ENCODE data around the gene COL28A1.
"Not testable (repeated sequence)": the region's sequence is repeated elsewhere in the genome, so short reads cannot be mapped to it uniquely, and the experiment has no call there.

COL28A1 gene

DNA sequence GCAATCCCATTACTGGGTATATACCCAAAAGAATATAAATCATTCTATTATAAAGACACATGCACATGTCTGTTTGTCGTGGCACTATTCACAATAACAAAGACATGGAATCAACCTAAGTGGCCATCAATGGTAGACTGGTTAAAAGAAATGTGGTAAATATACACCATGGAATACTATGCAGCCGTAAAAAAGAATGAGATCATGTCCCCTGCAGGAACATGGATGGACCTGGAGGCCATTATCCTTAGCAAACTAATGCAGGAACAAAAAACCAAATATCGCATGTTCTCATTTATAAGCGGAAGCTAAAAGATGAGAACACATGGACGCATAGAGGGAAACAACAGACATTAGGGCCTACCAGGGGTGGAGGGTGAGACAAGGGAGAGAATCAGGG, 25.9 kb upstream of the COL28A1 start:
- DNase-seq (ENCODE audit: low read depth, low spot score), result not testable (repeated sequence)

GRCh38 chr7:7557252-7557651, 21.6 kb upstream of the COL28A1 start:
- DNase-seq (ENCODE audit: low read depth, low spot score), result no peak

DNA sequence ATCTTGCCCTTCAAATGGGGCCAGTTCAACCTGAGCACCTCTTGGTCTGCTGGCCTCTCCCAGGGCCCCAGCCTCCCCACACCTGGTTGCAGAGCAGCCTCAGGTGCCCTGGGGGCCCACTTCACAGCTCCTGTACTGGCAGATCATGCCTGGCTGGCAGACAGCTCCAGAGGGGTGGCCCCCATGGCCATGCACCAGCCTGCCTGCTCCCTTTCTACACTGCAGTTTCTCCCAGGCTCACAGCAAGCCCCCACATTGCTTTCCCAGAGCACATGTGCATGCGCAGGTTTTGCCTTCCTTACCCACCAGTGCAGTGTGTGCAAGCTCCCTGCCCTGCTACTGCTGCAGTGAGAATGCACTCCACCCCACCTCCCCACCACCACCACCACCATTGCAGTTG, 21.2 kb upstream of the COL28A1 start:
- DNase-seq (ENCODE audit: low read depth, low spot score), result no peak

DNA sequence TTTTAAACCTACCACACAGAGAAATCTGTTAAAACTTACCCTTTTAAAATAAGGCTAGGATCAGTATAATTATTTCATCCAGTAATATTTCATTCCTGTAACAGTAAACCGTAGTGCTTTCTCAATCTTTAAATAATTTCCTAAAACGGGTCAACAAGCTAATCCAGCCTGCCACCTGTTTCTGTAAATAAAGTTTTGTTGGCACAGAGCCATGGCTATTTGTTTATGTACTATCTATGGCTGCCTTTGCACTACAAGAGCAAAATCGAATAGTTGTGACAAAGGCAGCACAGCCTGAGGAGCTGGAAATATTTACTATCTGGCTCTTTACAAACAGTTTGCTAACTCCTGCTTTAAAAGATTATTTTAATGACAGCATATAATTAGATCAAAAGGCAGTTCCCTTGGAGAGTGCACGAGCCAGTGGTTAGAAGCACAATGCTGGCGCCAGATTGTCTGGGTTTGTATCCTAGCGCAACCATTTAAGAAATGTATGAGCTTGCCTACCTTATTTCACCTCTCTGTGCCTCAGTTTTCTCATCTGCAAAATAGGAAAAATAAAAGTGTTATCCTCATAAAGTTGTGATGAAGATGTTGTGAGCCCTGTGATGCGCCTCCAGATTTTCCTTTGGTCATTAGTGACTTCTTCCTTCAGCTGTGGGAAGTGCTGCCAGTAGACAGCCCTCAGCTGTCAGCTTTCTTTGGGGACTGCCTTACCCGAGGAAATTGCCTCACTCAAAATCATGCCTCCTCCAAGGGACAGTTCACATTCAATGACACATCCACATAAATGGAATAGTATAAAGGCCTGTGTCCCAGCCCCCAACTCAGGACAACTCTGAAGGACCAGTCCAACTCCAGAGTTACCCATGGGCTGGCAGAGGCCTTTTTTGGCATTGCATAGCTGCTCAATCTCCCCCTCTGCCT, 19.2 kb upstream of the COL28A1 start:
- peak; percentile 44 for DNase-seq (ENCODE audit: low read depth, low spot score)

- peak; percentile 83 for DNase-seq (ENCODE audit: low read depth, low spot score)
Measured at GRCh38 chr7:7554021-7554432, 18.4 kb upstream of the COL28A1 start.

DNA sequence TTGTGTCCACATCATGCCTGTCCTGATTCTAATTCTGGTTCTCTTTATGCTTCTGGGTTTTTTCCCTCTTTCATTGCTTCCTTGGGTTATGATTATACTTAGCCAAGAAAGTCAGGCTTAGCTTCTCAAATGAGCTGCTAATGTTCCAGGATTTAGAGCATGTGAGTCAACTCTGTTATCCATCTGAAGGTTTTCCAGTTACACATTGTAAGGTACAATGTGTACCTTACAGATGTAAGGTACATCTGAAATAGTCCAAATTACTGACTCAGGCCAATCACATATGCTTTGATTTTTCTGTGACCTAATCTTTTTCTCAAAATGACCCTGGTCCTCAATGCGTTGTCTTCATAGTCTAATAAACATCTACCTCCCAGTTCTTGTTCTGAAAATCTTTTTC, 17.7 kb upstream of the COL28A1 start:
- peak; percentile 26 for DNase-seq (ENCODE audit: low read depth, low spot score)

GRCh38 chr7:7552199-7552598, 16.5 kb upstream of the COL28A1 start:
- no peak for DNase-seq (ENCODE audit: low read depth, low spot score)

DNA sequence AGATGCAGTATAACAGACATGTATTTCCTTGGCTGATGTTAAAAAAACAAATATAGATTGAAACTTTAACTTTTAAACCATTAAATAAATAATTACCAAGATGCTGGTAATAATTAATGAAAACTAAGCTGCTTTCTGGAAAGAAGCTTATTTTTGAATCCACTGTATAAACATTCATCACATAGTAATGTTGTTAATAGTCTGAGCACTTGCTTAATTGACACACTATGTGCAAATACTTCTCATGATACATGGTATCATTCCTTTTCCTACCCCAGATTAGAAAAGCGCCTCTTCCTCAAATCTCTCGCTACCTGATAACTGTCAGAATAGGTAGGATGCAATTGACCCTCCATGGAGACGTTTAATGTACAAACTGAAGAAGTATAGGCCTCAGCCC, 15.0 kb upstream of the COL28A1 start:
- no peak for DNase-seq (ENCODE audit: low read depth, low spot score)

DNA sequence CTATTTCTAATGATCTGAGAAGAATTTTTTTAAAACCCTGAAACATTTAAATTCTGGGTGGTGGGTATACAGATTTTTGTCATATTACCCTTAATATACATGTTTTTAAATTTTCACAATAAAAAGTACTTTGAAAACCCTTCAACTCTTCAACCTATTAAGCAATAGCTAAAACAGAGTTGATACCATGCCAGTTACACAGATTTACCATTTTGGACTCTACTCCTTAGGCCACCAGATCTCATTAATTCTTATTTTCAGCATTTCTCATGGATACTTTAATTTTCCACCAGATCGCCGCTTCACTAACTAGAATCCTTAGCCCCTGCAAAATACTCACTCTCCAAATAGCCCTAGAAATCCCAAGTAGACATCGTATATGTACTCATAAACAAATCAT, 12.7 kb upstream of the COL28A1 start:
- DNase-seq (ENCODE audit: low read depth, low spot score), result no peak

GRCh38 chr7:7542251-7542835, 6.7 kb upstream of the COL28A1 start:
- DNase-seq (ENCODE audit: low read depth, low spot score), result no peak

DNA sequence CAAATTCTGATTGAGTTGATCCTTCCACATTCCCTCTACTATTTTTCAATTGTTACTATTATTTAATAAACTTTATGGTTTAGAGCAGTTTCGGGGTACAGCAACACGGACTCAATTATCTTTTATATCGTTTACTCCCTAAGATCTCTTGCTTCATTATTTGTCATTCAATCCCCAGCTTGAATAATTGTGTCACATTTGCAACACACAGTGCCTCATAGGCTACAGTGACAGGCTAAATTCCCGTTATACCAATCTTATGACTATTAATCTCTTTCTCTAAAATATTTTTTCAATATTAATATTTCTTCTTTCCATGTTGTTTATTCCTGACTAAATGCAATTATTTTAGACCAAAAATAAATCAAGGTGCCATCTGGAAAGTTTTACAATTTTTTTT, 4.0 kb upstream of the COL28A1 start:
- DNase-seq (ENCODE audit: low read depth, low spot score), result no peak

- DNase-seq (ENCODE audit: low read depth, low spot score), result no peak
Measured at GRCh38 chr7:7539152-7539551, 3.5 kb upstream of the COL28A1 start.

GRCh38 chr7:7537711-7538110, 2.0 kb upstream of the COL28A1 start:
- DNase-seq (ENCODE audit: low read depth, low spot score), result no peak

GRCh38 chr7:7536396-7537019, 835 bp upstream of the COL28A1 start:
- no peak for DNase-seq (ENCODE audit: low read depth, low spot score)

GRCh38 chr7:7533831-7534430, 1.7 kb downstream of the COL28A1 start:
- DNase-seq (ENCODE audit: low read depth, low spot score), result no peak

DNA sequence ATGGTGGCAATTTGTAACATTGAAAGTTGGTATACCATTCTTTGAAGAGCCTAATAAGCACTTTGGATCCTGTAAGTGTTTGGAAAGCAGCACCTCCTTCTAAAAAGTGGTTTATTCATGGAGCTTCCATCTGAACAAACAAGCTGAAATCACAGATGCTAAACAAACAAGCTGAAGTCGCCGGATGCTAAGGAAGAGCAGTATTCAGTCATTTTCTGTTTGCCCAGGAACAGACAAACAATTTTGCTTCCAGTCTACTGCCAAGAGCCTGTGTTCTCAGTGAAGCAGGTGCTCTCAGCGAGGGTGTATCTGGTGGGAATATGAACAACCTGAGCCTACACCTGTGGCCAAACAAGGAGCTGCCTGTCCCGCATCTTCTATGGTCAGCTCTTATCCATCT, 6.3 kb downstream of the COL28A1 start:
- DNase-seq (ENCODE audit: low read depth, low spot score), result no peak

GRCh38 chr7:7527047-7527446, 8.6 kb downstream of the COL28A1 start:
- no peak for DNase-seq (ENCODE audit: low read depth, low spot score)

- DNase-seq (ENCODE audit: low read depth, low spot score), result no peak
Measured at GRCh38 chr7:7526006-7526405, 9.7 kb downstream of the COL28A1 start.

GRCh38 chr7:7524121-7524520, 11.6 kb downstream of the COL28A1 start:
- no peak for DNase-seq (ENCODE audit: low read depth, low spot score)

DNA sequence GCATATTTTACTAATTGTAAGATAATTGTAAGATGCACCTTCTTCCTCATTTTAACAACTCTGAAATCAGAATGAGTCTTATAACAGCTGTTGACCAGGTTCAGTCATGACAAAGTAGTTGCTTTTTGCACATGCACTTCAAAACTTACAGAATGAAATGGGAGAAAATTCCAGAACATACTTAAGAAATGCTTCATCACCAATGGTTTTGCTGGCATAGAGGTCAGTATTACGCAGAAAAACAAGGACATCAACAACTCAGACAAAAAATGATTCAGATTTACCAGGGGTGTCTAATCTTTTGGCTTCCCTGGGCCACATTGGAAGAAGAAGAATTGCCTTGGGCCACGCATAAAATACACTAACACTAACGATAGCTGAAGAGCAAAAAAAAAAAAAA, 13.3 kb downstream of the COL28A1 start:
- no peak for DNase-seq (ENCODE audit: low read depth, low spot score)

DNA sequence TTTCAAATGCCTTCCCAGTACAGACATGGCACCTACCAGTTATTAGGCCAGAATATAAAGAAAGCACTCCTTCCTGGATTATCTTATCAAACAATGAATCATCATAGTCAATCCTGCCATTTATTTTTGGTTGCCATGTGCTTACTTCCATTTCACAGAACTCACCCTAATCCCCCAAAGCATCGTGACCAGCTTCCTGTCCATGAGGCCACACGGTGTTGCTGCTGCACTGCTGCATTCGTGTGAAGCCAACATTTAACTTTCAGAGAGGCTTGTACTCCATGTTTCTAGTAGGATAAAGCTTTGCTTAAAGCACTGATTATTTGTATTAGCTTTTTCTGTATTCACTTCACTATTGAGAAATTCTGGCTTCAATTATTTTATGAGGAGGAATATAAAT, 14.4 kb downstream of the COL28A1 start:
- no peak for DNase-seq (ENCODE audit: low read depth, low spot score)

- DNase-seq (ENCODE audit: low read depth, low spot score), result no peak
Measured at GRCh38 chr7:7519528-7519927, 16.1 kb downstream of the COL28A1 start.

Data from astrocyte of the hippocampus (primary cell).